ENCODE results near the gene SSR2.
A peak's percentile ranks its signal among the peaks of the same experiment; 100 is the strongest.

SSR2 gene

GRCh38 chr1:156054500-156055280 lies 33.9 kb upstream of the SSR2 start, which contains the start of gene LAMTOR2:
Gene LAMTOR2, plus strand, starts transcription at chr1:156054782. Its CDS starts 108 bp downstream, at chr1:156054890.
- no peak; the same call in 1 of the 2 replicates for TF ChIP-seq CTCF (IDR thresholded peaks at IDR 0.05; ENCODE audit: low read depth, low read length)
- peak; percentile 83 for DNase-seq (ENCODE audit: extremely low read depth, low read depth)

- peak; percentile 32 for TF ChIP-seq CTCF (IDR thresholded peaks at IDR 0.05; ENCODE audit: low read depth, low read length)
- peak; percentile 70 for DNase-seq (ENCODE audit: extremely low read depth, low read depth)
Observed at GRCh38 chr1:156053768-156054499, 33.2 kb upstream of the SSR2 start, which contains the start of gene UBQLN4. Gene UBQLN4, minus strand, starts transcription at chr1:156053798. Its CDS starts 97 bp downstream, at chr1:156053701.

- no peak for DNase-seq (ENCODE audit: extremely low read depth, low read depth)
- TF ChIP-seq CTCF (IDR thresholded peaks at IDR 0.05; ENCODE audit: low read depth, low read length), result peak; percentile 27
Observed at GRCh38 chr1:156052862-156053767, 32.4 kb upstream of the SSR2 start.

GRCh38 chr1:156051011-156051725 lies 30.4 kb upstream of the SSR2 start:
- DNase-seq (ENCODE audit: extremely low read depth, low read depth), result no peak
- no peak for TF ChIP-seq CTCF (IDR thresholded peaks at IDR 0.05; ENCODE audit: low read depth, low read length)

GRCh38 chr1:156050376-156050775 lies 29.6 kb upstream of the SSR2 start:
- TF ChIP-seq CTCF (IDR thresholded peaks at IDR 0.05; ENCODE audit: low read depth, low read length), result no peak
- DNase-seq (ENCODE audit: extremely low read depth, low read depth), result no peak

GRCh38 chr1:156048663-156049258 lies 28.0 kb upstream of the SSR2 start:
- DNase-seq (ENCODE audit: extremely low read depth, low read depth), result no peak
- no peak for TF ChIP-seq CTCF (IDR thresholded peaks at IDR 0.05; ENCODE audit: low read depth, low read length)

Data from AG09319 (cell line).